Measurements from ENCODE around the gene ABTB2. TPM values are rescaled to one million over a fixed set of nuclear protein-coding genes. Genes with fewer than 3 reads are reported as not detected.

Gene ABTB2
- total and polyA plus RNA-seq, 2 experiments from 2014 or later: 2.6 to 12.1 TPM

- TF ChIP-seq ZNF462 (CRISPR knock-in tag; IDR thresholded peaks at IDR 0.05) (no peak), CREB1 (CRISPR knock-in tag; IDR thresholded peaks at IDR 0.05; ENCODE audit: low read depth) (no peak), NANOG (IDR thresholded peaks at IDR 0.05; ENCODE audit: borderline replicate concordance) (no peak), JUNB (IDR thresholded peaks at IDR 0.05; ENCODE audit: unreplicated experiment) (no peak), EZH2 (IDR thresholded peaks at IDR 0.05; ENCODE audit: low read depth, unreplicated experiment) (no peak), ETS1 (IDR thresholded peaks at IDR 0.05) (no peak), CTCF (conservative IDR thresholded peaks at IDR 0.05; ENCODE audit: low read depth in 2 of 2) (no peak), STAT1 (IDR thresholded peaks at IDR 0.05; ENCODE audit: unreplicated experiment) (no peak), ZNF331 (CRISPR knock-in tag; IDR thresholded peaks at IDR 0.05; ENCODE audit: low read depth) (no peak)
- TF ChIP-seq, protein P1, sequence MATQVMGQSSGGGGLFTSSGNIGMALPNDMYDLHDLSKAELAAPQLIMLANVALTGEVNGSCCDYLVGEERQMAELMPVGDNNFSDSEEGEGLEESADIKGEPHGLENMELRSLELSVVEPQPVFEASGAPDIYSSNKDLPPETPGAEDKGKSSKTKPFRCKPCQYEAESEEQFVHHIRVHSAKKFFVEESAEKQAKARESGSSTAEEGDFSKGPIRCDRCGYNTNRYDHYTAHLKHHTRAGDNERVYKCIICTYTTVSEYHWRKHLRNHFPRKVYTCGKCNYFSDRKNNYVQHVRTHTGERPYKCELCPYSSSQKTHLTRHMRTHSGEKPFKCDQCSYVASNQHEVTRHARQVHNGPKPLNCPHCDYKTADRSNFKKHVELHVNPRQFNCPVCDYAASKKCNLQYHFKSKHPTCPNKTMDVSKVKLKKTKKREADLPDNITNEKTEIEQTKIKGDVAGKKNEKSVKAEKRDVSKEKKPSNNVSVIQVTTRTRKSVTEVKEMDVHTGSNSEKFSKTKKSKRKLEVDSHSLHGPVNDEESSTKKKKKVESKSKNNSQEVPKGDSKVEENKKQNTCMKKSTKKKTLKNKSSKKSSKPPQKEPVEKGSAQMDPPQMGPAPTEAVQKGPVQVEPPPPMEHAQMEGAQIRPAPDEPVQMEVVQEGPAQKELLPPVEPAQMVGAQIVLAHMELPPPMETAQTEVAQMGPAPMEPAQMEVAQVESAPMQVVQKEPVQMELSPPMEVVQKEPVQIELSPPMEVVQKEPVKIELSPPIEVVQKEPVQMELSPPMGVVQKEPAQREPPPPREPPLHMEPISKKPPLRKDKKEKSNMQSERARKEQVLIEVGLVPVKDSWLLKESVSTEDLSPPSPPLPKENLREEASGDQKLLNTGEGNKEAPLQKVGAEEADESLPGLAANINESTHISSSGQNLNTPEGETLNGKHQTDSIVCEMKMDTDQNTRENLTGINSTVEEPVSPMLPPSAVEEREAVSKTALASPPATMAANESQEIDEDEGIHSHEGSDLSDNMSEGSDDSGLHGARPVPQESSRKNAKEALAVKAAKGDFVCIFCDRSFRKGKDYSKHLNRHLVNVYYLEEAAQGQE (IDR thresholded peaks at IDR 0.05; ENCODE audit: unreplicated experiment): no peak
Measured at GRCh38 chr11:34136420-34136819, 221.4 kb downstream of the ABTB2 start (continued).

Data from GM23338 (cell line).